Smooth muscle cell (in vitro differentiated cells): ENCODE data around the gene PRPF18. TPM values are rescaled to one million over a fixed set of nuclear protein-coding genes. Genes with fewer than 3 reads are reported as not detected.

ENCODE experiments used
- DNase-seq: peaks from one replicate; lab custom pipeline; 2025; ENCODE audit not compliant: unreplicated experiment; lab: John Stamatoyannopoulos, UW
- H2AFZ ChIP-seq: fragments of 200-600 bp; sonication (generic); 2 replicates; pipeline ENCODE4 v1.6.0; 2016; ENCODE audit warnings: antibody characterized with exemption, low read depth, mild to moderate bottlenecking
- H3F3A ChIP-seq: fragments of 200-600 bp; sonication (generic); 2 replicates; pipeline ENCODE4 v1.6.0; 2017; ENCODE audit warnings: antibody characterized with exemption, low read depth
- H3K27ac ChIP-seq: fragments of 200-600 bp; sonication (generic); 2 replicates; pipeline ENCODE4 v1.5.1; 2016; ENCODE audit warnings: low read depth, mild to moderate bottlenecking
- H3K27me3 ChIP-seq: fragments of 200-600 bp; sonication (generic); 2 replicates; pipeline ENCODE4 v1.6.1; 2016; ENCODE audit warnings: low read depth, mild to moderate bottlenecking
- H3K36me3 ChIP-seq: fragments of 200-600 bp; sonication (generic); 2 replicates; pipeline ENCODE4 v1.5.1; 2016; ENCODE audit warnings: low read depth
- H3K4me1 ChIP-seq: fragments of 200-600 bp; sonication (generic); 2 replicates; pipeline ENCODE4 v1.5.1; 2016; ENCODE audit warnings: low read depth
- H3K4me2 ChIP-seq: fragments of 200-600 bp; sonication (generic); 2 replicates; pipeline ENCODE4 v1.6.0; 2016; ENCODE audit warnings: mild to moderate bottlenecking
- H3K4me3 ChIP-seq: fragments of 200-600 bp; sonication (generic); 2 replicates; pipeline ENCODE4 v1.5.1; 2016; ENCODE audit warnings: mild to moderate bottlenecking
- H3K79me2 ChIP-seq: fragments of 200-600 bp; sonication (generic); 2 replicates; pipeline ENCODE4 v1.6.0; 2016; ENCODE audit warnings: low read depth, mild to moderate bottlenecking
- H3K9ac ChIP-seq: fragments of 200-600 bp; sonication (generic); 2 replicates; pipeline ENCODE4 v1.6.0; 2016; ENCODE audit warnings: low read depth
- H3K9me3 ChIP-seq: fragments of 200-600 bp; sonication (generic); replicated peaks from 2 replicates; pipeline ENCODE4 v1.5.1; 2016; ENCODE audit warnings: low read depth
- H4K20me1 ChIP-seq: fragments of 200-600 bp; sonication (generic); 2 replicates; pipeline ENCODE4 v1.6.0; 2016; ENCODE audit warnings: low read depth
- WGBS: methylation state at CpG from one replicate; pipeline ENCODE4 v1.1.7; 2016; ENCODE audit warnings: low lambda C conversion rate; 5-methylcytosine and 5-hydroxymethylcytosine counted together
- polyA plus RNA-seq: library from polyadenylated mRNA; unstranded; fragments of >200 nt; fragmentation: Nextera tagmentation; extraction: Ambion mirVana; gene quantifications from 2 replicates; pipeline ENCODE4 v1.2.1, GENCODE V29; 2016
- total RNA-seq: library from RNA; depleted of rRNA; stranded (reverse); fragments of >200 nt; gene quantifications from 2 replicates; pipeline ENCODE4 v1.2.3, GENCODE V29; 2014
- TF ChIP-seq, protein P1 (sequence below): fragments of 200-600 bp; sonication (generic); IDR thresholded peaks from 2 replicates; pipeline ENCODE4 v1.5.1; 2017; ENCODE audit warnings: borderline replicate concordance, mild to moderate bottlenecking, antibody characterized with exemption; ENCODE audit not compliant: insufficient read depth, poor library complexity, severe bottlenecking

PRPF18 gene
- total and polyA plus RNA-seq, 2 experiments from 2014 or later, result 22.4 to 36.9 TPM

DNA sequence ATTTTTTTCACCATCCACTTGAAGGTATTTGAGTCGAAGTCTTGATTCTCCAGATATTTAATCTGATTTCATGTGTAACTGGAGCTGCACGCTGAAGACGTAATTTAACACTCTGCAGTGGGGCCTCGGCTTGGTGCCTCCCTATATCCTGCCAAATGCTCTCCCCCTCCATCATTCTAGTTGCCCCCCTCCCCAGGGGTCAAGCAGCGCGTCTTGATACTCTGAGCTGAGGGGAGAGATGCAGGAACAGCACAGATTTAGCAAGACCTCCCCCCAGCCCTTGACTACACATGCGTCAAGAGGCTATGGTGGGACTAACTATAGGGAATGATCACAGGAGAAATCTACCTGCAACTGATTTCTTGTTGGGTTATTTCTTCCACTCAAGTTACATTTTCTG is 85.8 kb downstream of the PRPF18 start:
- 75% methylated on average over 7 of the region's 7 CpGs for WGBS
- Histone ChIP-seq H3K9ac (no peak overlapping the region), H3K27me3 (no peaks in the 10 kb centered on the region), H2AFZ (no peak overlapping the region), H4K20me1 (no peaks in the 10 kb centered on the region), H3K27ac (no peak overlapping the region), H3K9me3 (no peaks in the 10 kb centered on the region), H3K4me1 (peaks cover 18% of the 10 kb centered on the region), H3F3A (no peaks in the 10 kb centered on the region), H3K4me2 (no peak overlapping the region), H3K4me3 (no peak overlapping the region), H3K36me3 (no peaks in the 10 kb centered on the region), H3K79me2 (no peaks in the 10 kb centered on the region)
- no peak for DNase-seq
- TF ChIP-seq, protein P1, sequence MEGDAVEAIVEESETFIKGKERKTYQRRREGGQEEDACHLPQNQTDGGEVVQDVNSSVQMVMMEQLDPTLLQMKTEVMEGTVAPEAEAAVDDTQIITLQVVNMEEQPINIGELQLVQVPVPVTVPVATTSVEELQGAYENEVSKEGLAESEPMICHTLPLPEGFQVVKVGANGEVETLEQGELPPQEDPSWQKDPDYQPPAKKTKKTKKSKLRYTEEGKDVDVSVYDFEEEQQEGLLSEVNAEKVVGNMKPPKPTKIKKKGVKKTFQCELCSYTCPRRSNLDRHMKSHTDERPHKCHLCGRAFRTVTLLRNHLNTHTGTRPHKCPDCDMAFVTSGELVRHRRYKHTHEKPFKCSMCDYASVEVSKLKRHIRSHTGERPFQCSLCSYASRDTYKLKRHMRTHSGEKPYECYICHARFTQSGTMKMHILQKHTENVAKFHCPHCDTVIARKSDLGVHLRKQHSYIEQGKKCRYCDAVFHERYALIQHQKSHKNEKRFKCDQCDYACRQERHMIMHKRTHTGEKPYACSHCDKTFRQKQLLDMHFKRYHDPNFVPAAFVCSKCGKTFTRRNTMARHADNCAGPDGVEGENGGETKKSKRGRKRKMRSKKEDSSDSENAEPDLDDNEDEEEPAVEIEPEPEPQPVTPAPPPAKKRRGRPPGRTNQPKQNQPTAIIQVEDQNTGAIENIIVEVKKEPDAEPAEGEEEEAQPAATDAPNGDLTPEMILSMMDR, result no peak

DNA sequence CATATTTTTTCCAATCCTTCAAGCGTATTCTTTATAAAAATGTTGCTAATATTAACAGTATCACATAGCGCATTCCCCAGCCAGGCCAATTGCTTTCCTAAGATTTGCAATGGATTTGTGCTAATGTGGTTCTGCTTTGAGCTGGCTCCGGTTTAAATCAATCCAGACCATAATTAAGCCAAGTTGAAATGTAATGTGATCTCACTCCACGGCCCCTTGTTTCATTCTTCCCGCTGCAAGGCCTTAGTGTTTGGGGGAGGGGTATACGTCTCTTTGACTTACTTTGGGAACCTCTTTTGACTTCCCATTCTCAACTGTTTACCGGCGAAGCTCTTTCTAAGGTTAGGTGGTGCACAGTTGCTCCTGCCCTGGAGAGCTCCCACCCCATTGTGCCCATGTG is 86.4 kb downstream of the PRPF18 start:
- no peaks in the 10 kb centered on the region for H3K9me3 ChIP-seq
- TF ChIP-seq, protein P1, result no peak
- H3K4me2 ChIP-seq, result no peak overlapping the region
- no peak overlapping the region for H3K9ac ChIP-seq
- H2AFZ ChIP-seq, result no peak overlapping the region
- H3K36me3 ChIP-seq, result no peaks in the 10 kb centered on the region
- no peak for DNase-seq
- no peak overlapping the region for H3K4me3 ChIP-seq
- H4K20me1 ChIP-seq, result no peaks in the 10 kb centered on the region
- H3K27me3 ChIP-seq, result no peaks in the 10 kb centered on the region
- H3K27ac ChIP-seq, result no peak overlapping the region
- 75% methylated on average over 8 of the region's 8 CpGs for WGBS
- no peaks in the 10 kb centered on the region for H3K79me2 ChIP-seq
- H3K4me1 ChIP-seq, result peaks cover 18% of the 10 kb centered on the region
- H3F3A ChIP-seq, result no peaks in the 10 kb centered on the region

DNA sequence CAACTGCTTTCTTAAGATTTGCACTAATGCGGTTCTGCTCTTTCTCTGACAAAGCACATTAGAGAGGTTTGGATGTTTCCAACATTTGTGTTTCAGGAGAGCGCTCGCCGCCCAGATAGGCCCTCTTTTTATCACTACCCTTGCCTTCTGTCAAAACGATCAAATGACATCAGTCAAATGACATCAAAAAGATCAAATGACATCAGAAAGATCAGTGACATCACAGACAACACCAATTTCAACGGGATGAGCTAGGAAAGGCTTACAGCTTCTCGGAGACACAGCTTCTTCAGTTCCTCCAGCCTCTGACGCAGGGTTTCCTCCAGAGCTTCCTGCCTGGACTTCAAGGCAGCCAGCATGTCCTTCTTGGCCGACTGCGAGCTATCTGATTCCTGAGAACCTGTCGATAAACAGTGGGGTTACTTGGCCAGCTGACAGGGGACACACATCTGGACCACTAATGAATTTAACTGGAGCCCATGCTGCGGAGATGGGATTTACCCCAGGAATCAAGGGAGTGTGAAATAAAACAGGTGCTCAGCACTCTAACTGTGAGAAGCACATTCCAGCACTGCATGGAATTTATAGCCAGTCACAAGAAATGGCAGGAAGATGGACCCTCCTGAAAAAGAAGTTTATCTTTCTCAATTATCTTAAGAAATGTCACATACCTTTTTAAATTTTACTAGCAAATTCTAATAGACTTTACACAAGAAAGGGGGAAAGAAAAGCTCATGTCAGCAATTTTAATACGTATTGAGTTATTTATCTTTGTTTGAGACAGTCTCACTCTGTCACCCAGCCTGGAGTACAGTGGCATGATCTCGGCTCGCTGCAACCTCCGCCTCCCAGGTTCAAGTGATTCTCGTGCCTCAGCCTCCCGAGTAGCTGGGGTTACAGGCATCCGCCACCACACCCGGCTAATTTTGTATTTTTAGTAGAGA is 88.2 kb downstream of the PRPF18 start:
- Histone ChIP-seq H3K27ac (no peak overlapping the region), H2AFZ (no peak overlapping the region), H3K4me2 (no peak overlapping the region), H3K79me2 (no peaks in the 10 kb centered on the region), H3K4me1 (peaks cover 18% of the 10 kb centered on the region), H3K36me3 (no peaks in the 10 kb centered on the region), H3F3A (no peaks in the 10 kb centered on the region), H4K20me1 (no peaks in the 10 kb centered on the region), H3K9me3 (no peaks in the 10 kb centered on the region), H3K4me3 (no peak overlapping the region), H3K9ac (no peak overlapping the region), H3K27me3 (no peaks in the 10 kb centered on the region)
- WGBS, result 95% methylated on average over 20 of the region's 20 CpGs
- no peak for DNase-seq
- TF ChIP-seq, protein P1, result no peak
